SJCRH30 (cell line): ENCODE measurements around the gene YIF1A. TPM values are rescaled to one million over a fixed set of nuclear protein-coding genes. Genes with fewer than 3 reads are reported as not detected.
A peak's percentile ranks its signal among the peaks of the same experiment; 100 is the strongest.

ENCODE experiments used
- DNase-seq, 2 experiments: peaks; one replicate each; pipeline ENCODE4 v3.0.0-alpha.2; 2015 to 2020
- H3K27ac ChIP-seq: fragments of 250-450 bp; sonication (Bioruptor Pico); 2 replicates; pipeline ENCODE4 v1.5.1; 2020; ENCODE audit warnings: mild to moderate bottlenecking, moderate library complexity
- H3K27me3 ChIP-seq: fragments of 250-450 bp; sonication (Bioruptor Pico); 2 replicates; pipeline ENCODE4 v1.5.1; 2020; ENCODE audit warnings: mild to moderate bottlenecking, moderate library complexity
- H3K36me3 ChIP-seq: fragments of 250-450 bp; sonication (Bioruptor Pico); 2 replicates; pipeline ENCODE4 v1.5.1; 2020; ENCODE audit warnings: mild to moderate bottlenecking, moderate library complexity
- H3K4me1 ChIP-seq: fragments of 250-450 bp; sonication (Bioruptor Pico); 2 replicates; pipeline ENCODE4 v1.5.1; 2020; ENCODE audit warnings: mild to moderate bottlenecking, moderate library complexity
- H3K4me3 ChIP-seq: fragments of 250-450 bp; sonication (Bioruptor Pico); 2 replicates; pipeline ENCODE4 v1.5.1; 2020; ENCODE audit warnings: mild to moderate bottlenecking, moderate library complexity
- H3K9me3 ChIP-seq: fragments of 250-450 bp; sonication (Bioruptor Pico); replicated peaks from 2 replicates; pipeline ENCODE4 v1.5.1; 2020; ENCODE audit warnings: mild to moderate bottlenecking, moderate library complexity
- total RNA-seq: library from RNA; depleted of rRNA; stranded (reverse); fragments of >200 nt; shearing (Covaris generic); gene quantifications from 2 replicates; pipeline ENCODE4 v1.2.3, GENCODE V29; 2014

The YIF1A gene
- total RNA-seq, 1 experiment from 2014 or later: 44.9 TPM

GRCh38 chr11:66289548-66290329, 796 bp upstream of the YIF1A start:
- H3K27me3 ChIP-seq: no peaks in the 10 kb centered on the region
- peak overlapping the region; percentile 84 for H3K4me3 ChIP-seq
- no peak overlapping the region for H3K27ac ChIP-seq
- no peaks in the 10 kb centered on the region for H3K9me3 ChIP-seq
- DNase-seq: peak; percentile 86 to 87
- H3K4me1 ChIP-seq: peaks cover 4% of the 10 kb centered on the region; the same call in 1 of the 2 replicates
- no peaks in the 10 kb centered on the region for H3K36me3 ChIP-seq

DNA sequence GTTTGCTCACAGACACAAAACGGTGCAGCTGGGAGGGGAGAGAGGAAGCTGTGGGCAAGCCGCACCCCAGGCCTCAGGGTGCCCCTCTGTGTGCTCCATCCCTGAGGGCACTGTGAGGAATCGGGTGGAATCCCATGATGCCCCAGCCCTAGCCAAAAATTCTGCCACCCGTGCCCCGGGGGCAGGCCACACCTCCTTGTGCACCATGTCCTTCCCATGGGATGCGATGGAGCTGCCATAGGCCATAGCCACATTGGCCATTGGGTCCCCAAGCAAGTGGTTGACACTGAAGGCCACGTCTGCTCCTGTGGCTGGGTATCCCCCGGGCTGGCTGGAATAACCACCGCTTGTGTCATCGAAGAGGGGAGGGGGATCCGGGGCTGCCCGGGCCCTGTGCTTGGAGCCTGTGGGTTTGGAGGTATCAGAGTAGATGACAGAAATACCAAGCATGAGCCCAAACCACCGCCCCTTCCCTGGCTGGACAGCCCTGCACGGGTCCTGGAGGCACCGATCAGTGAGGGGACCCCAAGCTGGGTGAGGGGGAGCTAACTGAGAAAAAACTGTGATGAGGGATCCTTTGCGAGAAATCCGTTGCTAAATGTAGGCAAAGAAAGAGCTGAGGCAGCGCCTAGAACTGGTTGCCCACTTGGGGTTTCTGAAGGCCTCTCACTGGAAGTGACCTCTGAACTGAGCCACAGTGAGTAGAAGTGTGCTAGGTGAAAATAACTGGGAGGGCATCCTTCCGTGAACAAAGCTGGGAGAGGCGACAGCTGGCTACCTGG, 863 bp downstream of the YIF1A start:
- H3K27ac ChIP-seq: peak overlapping the region; percentile 37; the same call in 1 of the 2 replicates
- no peaks in the 10 kb centered on the region for H3K9me3 ChIP-seq
- H3K27me3 ChIP-seq: no peaks in the 10 kb centered on the region
- peak overlapping the region; percentile 84 for H3K4me3 ChIP-seq
- H3K4me1 ChIP-seq: peaks cover 4% of the 10 kb centered on the region; the same call in 1 of the 2 replicates
- no peak for DNase-seq
- no peaks in the 10 kb centered on the region for H3K36me3 ChIP-seq

GRCh38 chr11:66287211-66287888, 1.6 kb downstream of the YIF1A start:
- no peak overlapping the region for H3K4me3 ChIP-seq
- no peaks in the 10 kb centered on the region for H3K27me3 ChIP-seq
- no peak for DNase-seq
- peaks cover 4% of the 10 kb centered on the region; the same call in 1 of the 2 replicates for H3K4me1 ChIP-seq
- H3K36me3 ChIP-seq: no peaks in the 10 kb centered on the region
- H3K9me3 ChIP-seq: no peaks in the 10 kb centered on the region
- no peak overlapping the region for H3K27ac ChIP-seq

DNA sequence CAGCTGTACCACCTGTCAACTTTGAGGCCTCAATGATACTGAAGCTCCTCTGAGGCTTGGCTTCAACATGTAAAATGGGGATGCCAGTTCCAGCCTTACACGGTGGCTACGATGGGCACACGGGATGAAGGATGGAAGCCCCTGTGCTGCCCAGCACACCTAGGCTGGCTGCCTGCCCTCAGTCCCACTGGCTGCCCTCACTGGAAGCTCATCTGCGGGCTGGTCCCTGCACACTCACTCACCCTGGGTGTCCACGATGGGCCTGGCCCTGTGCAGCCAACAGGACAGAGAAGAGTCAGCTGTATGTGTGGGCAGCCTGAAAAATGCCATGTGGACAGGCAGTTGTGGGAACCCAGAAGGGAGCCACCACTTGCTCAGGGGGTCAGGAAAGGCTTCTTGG, 2.2 kb downstream of the YIF1A start:
- no peaks in the 10 kb centered on the region for H3K27me3 ChIP-seq
- no peak overlapping the region for H3K27ac ChIP-seq
- no peaks in the 10 kb centered on the region for H3K9me3 ChIP-seq
- H3K36me3 ChIP-seq: no peaks in the 10 kb centered on the region
- no peak for DNase-seq
- peaks cover 4% of the 10 kb centered on the region; the same call in 1 of the 2 replicates for H3K4me1 ChIP-seq
- no peak overlapping the region for H3K4me3 ChIP-seq

DNA sequence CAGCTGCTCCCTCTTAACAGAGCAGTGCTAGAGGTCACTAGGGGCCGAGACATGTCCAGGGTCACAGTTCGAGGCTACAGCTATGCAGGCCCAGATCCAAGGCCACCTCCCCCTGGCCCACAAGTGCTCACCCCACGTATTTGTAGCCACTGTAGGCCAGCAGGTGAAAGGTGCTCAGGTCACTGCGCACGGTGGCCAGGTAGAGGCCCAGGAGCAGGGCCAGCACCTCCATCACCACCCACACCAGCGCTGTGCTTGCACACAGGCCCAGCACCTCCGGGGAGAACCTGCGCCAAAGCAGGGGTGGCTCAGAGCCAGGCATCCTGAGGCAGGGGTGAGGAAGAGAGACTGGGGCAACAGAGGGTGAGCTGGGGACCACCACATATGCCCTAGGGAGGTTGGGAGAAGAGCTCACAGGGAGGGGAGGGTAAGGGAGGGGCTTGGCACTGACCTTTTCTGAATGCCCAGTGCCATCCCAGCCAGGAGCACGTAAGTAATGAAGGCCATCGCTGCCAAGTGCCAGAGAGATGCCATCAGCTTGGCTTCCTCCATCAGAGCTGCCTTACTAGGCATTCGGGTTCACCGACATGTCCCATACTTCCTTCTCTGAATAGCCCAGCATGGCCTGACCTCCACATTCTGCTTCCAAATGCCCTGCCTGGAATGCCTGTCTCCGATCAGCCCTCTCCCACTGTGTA, 3.5 kb downstream of the YIF1A start:
- Histone ChIP-seq H3K27ac (no peak overlapping the region), H3K4me1 (peaks cover 8% of the 10 kb centered on the region), H3K9me3 (no peaks in the 10 kb centered on the region), H3K36me3 (no peaks in the 10 kb centered on the region), H3K27me3 (no peaks in the 10 kb centered on the region), H3K4me3 (no peak overlapping the region)
- DNase-seq: no peak

DNA sequence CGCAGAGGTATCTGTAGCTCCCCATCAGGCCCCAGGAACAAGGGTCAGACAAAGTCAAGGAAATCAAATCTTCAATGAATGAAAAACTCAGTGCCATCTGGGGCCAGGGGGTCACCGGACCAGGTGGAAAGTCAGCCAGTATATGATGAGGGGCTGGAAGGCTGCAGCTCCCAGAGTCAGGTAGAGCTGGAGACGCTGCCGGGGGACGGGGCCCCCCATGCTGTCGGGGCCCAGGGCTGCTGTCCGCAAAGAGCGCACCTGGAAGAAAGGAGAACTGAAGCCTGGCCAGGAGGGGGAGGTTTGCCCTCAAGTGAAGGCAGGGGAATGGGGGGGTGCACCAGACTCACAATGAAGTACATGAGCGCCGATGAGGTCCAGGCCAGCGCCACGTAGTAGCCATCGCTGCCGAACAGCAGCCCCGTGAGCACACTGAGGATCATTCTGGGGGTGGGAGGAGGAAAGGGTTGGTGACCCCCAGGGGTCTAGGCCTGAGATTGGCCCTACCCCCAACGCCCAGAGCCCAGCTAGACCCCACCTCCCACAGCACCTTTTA, 4.3 kb downstream of the YIF1A start:
- H3K4me3 ChIP-seq: no peak overlapping the region
- H3K4me1 ChIP-seq: peaks cover 12% of the 10 kb centered on the region
- H3K9me3 ChIP-seq: no peaks in the 10 kb centered on the region
- H3K27me3 ChIP-seq: no peaks in the 10 kb centered on the region
- no peak for DNase-seq
- H3K36me3 ChIP-seq: no peaks in the 10 kb centered on the region
- no peak overlapping the region for H3K27ac ChIP-seq

- no peaks in the 10 kb centered on the region for H3K27me3 ChIP-seq
- H3K4me1 ChIP-seq: peaks cover 12% of the 10 kb centered on the region
- no peak overlapping the region for H3K27ac ChIP-seq
- no peak for DNase-seq
- H3K9me3 ChIP-seq: no peaks in the 10 kb centered on the region
- H3K36me3 ChIP-seq: no peaks in the 10 kb centered on the region
- H3K4me3 ChIP-seq: no peak overlapping the region
Observed at GRCh38 chr11:66283461-66284105, 5.4 kb downstream of the YIF1A start.

DNA sequence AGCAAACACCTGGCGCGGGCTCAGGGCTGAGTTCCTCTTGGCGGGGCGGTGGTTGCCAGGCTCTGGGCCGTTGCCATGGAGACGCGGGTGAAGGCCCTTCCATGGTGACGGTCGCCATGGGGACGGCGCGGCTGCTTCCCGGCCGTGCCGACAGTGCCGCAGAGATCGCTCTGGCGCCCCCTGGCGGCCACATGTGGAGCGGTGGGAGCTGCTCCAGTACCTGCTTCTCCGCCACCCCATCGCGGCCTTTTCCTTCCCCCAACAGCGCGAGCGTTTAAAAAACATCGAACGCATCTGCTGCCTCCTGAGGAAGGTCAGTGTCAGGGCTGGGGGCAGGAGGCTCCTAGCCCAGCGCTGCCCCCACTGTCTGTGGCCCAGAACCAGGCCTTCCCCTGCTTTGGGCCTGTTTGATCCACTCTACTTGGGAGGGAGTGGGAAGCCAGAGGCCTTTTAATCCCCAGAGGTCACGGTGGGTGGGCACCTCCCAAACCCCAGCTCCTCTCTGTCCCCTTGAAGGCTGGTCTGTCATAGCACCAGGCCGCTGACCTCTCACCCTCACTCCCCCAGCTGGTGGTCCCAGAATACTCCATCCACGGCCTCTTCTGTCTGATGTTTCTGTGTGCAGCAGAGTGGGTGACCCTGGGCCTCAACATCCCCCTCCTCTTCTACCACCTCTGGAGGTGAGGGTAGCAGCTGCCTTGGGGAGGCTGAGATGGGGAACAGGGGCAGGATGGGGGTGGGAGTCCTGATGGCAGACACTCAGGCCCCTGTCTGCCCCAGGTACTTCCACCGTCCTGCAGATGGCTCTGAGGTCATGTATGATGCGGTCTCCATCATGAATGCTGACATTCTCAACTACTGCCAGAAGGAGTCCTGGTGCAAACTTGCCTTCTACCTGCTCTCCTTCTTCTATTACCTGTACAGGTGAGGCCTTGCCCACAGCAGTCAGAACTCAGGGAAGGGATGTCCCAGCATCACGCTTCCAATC, 6.2 kb downstream of the YIF1A start:
- Histone ChIP-seq H3K9me3 (no peaks in the 10 kb centered on the region), H3K4me1 (peaks cover 8% of the 10 kb centered on the region), H3K27me3 (no peaks in the 10 kb centered on the region), H3K4me3 (no peak overlapping the region), H3K27ac (no peak overlapping the region), H3K36me3 (no peaks in the 10 kb centered on the region)
- peak; percentile 97 to 98 for DNase-seq

GRCh38 chr11:66281776-66282467, 7.0 kb downstream of the YIF1A start:
- DNase-seq: no peak
- Histone ChIP-seq H3K27ac (no peak overlapping the region), H3K27me3 (no peaks in the 10 kb centered on the region), H3K4me3 (no peak overlapping the region), H3K4me1 (peaks cover 11% of the 10 kb centered on the region), H3K36me3 (no peaks in the 10 kb centered on the region), H3K9me3 (no peaks in the 10 kb centered on the region)

- Histone ChIP-seq H3K27ac (no peak overlapping the region), H3K4me1 (peaks cover 11% of the 10 kb centered on the region), H3K9me3 (no peaks in the 10 kb centered on the region), H3K27me3 (no peaks in the 10 kb centered on the region), H3K36me3 (no peaks in the 10 kb centered on the region), H3K4me3 (no peak overlapping the region)
- DNase-seq: no peak
Observed at GRCh38 chr11:66281001-66281400, 7.9 kb downstream of the YIF1A start.

- no peak overlapping the region for H3K27ac ChIP-seq
- no peaks in the 10 kb centered on the region for H3K36me3 ChIP-seq
- no peak overlapping the region for H3K4me3 ChIP-seq
- H3K4me1 ChIP-seq: peaks cover 17% of the 10 kb centered on the region
- H3K27me3 ChIP-seq: no peaks in the 10 kb centered on the region
- H3K9me3 ChIP-seq: no peaks in the 10 kb centered on the region
- DNase-seq: no peak
Observed at GRCh38 chr11:66280428-66280827, 8.5 kb downstream of the YIF1A start.

GRCh38 chr11:66279092-66279734, 9.7 kb downstream of the YIF1A start:
- H3K9me3 ChIP-seq: no peaks in the 10 kb centered on the region
- no peaks in the 10 kb centered on the region for H3K36me3 ChIP-seq
- no peak overlapping the region for H3K4me3 ChIP-seq
- H3K4me1 ChIP-seq: peaks cover 25% of the 10 kb centered on the region
- no peak overlapping the region for H3K27ac ChIP-seq
- DNase-seq: no peak
- H3K27me3 ChIP-seq: no peaks in the 10 kb centered on the region
